GM19438 (cell line): Measurements from ENCODE around the gene LAMA5.

Source experiments
- ATAC-seq: cut with Tn5 transposase; IDR thresholded peaks from one replicate; pipeline ENCODE4 v1.9.1; 2021; ENCODE audit warnings: low read depth; ENCODE audit not compliant: unreplicated experiment

LAMA5 gene

DNA sequence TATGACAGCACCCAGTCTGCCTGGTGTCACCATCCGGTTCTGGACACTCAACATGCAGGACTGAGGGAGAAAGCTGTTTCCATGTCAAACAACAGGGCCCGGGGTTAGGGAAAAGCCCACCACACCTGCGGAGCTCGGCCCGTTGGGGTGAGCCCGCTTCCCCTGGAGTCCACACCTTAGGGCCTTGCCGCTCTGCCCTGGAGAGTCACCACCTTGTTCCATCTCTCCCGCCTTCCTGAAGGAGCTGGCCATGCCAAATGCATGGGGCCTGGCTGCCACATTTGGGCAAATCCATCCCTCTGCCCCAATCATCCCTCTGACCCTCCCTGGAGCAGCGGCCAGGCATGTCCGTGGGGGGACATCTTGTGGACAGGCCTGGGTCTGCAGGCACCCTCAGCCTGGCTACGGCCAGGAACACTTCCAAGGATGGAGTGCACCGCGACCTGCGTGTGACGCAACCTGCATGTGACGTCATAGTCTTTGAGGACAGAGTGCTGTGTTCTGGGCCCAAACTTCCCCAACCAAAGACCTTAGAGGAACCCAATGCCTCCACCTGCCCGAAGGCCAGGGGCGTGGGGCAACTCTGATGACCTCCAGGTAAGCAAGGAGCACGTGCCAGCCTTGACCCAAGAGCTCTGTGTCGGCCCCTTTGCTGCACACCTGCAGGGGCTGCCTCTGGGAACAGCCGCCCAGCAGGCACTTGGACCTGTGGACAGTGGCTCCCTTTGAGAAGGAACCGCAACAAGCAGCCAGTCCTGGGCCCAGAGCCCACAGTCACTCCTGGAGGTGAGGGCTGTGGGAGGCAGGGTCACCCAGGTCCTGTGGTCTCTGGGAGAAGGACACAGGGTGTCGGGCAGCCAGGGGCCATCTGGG lies 38.2 kb upstream of the LAMA5 start:
- no peak for ATAC-seq

- ATAC-seq, result no peak
Measured at GRCh38 chr20:62404761-62405107, 37.6 kb upstream of the LAMA5 start.

DNA sequence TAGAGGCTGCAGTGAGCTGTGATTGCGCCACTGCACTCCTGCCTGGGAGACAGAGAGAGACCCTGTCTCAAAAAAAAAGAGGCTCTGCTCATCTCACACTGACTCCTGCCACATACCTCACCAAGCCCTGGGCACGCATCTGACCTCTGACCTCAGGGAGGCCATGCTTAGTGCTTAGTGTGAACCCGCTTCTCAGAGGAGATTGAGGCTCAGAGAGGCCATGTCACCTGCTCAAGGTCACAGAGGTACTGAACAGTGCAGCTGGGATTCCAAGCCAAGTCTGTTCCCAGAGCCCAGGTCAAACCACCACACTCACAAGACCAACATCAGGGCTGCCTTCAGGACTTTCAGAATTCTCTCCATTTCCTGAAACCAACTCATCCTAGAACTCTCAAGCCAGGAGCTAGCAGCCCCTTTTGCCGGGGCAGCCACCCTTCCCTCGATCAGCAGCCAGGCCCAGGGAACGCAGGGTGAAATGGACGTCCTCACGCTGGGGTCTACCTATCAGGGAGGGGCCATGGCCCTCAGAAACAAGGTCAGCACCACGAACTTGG lies 37.1 kb upstream of the LAMA5 start:
- no peak for ATAC-seq

- no peak for ATAC-seq
Measured at GRCh38 chr20:62403331-62403730, 36.2 kb upstream of the LAMA5 start.

GRCh38 chr20:62402456-62403150 lies 35.5 kb upstream of the LAMA5 start:
- ATAC-seq, result no peak

DNA sequence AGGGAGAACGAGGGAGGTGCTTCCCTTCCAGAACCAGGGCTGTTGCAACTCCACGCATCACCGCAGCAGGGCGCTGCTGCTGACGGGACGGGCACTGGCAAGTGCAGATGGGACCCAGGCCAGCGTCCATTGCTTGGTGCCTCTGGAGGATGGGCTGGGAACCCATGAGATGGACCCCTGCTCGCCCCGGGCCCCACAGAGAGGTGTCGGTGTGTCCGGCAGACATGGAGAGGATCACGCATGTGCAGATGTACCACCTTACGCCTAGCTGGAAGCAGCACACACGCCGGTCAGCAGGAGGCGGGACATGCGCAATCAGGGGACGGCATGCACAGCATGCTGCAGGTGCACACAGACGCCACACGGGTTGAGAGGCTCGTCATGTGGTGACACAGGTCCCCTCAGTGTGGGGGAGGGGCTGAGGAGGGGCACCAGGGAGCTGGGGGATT lies 34.2 kb upstream of the LAMA5 start:
- no peak for ATAC-seq

DNA sequence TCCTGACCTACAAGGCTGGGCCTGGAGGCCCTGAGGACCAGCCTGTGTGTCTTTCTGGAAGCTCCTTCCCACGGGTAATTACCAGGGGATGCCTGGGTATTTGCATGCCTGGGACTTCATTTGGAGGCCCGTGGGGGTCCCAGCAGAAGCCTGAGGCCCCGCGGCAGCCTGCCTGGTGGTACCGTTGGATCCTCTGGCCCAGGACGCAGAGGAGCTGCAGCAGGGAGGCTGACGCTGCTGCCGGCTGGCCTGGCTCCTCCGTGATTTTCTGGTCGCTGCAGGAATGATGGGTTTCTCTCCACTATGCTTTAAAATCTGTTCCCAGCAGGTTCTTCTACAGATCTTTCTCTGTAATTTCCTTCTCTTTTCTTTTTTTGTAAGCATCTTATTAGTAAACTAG lies 33.4 kb upstream of the LAMA5 start:
- no peak for ATAC-seq

GRCh38 chr20:62400021-62400420 lies 32.9 kb upstream of the LAMA5 start:
- ATAC-seq, result no peak

GRCh38 chr20:62398120-62398821 lies 31.2 kb upstream of the LAMA5 start:
- no peak for ATAC-seq

DNA sequence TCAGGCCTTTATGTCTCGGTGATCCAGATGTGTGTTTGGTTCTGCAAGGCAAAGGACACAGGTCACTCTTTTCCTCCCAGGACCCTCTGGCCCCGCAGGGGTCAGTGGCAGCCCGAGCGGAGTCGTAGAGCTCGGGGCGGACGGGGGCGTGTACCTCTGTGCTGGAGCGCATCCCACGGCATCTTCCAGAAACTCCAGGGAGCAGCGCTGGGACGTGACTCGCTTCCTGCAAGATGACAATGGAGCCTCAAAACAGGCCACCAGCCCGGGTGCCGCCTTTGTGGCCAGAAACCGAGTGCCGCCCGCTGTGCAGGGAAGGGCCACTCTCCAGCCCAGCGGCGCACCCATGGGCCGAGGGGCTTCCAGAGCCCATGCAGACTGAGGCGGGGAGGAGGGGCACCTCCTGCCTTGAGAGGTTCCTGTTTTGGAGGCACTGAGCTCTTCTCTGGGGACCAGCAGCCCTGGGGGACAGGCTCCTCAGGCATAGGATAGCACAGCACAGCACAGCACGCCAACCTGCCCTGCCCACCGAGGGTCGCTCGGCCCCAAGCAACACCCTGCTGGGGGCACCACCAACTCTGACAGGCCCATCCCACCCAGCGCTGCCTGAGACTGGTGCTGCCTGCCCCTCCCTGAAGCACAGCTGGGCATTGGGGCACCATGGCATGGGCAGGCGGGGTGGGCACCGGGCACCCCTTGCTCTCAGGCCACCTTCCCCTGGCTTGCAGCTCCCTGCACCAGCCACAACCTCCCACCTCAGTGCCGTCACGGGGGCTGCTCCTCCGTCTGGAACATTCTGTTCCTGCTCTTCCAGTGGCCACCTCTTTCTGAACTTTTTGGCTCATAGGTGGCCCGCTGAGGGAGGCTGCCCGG lies 29.5 kb upstream of the LAMA5 start:
- no peak for ATAC-seq

- ATAC-seq, result no peak
Measured at GRCh38 chr20:62395311-62396242, 28.5 kb upstream of the LAMA5 start.

DNA sequence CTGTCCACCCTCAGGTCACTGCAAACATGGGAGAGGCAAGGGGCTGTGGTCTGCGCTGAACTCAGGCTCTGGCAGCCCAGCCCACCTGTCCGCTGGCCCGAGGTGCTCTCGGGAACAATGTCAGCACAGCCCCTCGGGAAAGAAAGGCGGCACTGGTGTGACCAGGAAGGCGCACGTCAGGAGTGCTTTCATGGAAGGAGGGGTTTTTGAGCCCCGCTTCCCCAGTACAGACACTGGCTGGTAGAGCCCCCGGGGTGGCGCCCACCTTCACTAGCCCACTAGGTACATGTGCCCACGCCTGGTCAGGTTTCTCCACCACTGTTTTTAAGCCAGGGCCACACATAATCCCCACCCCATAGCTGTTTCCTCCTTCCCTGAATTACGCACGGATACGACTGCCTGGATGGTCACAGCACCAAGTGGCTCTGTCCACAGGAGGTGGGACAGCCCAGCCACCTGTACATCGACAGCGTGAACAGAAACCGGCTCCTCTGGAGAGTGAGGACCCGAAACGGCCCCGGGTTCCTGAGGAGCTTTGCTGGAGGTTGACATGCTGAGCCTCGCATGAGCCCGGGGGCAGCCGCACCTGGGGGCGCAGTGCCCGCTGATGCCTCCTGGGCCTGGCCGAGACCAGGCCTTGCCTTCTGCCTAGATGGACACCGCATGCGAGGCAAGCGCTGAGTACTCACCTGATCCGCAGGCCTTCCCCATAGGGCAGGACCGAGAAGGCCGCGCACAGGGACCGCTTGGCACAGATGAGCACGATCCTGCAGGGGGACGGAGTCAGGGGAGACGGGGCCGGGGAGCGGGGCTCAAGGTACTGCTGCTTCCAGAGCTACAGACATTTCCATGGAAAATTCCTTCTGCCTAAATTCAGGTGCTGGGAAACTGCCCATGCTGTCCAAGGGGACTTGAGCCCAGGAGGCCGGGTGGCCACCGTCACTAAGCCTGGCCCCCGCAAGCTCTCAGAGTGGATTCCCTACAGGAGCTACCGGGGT lies 27.4 kb upstream of the LAMA5 start:
- no peak for ATAC-seq

GRCh38 chr20:62393830-62394229 lies 26.7 kb upstream of the LAMA5 start:
- ATAC-seq, result no peak

- no peak for ATAC-seq
Measured at GRCh38 chr20:62393335-62393665, 26.2 kb upstream of the LAMA5 start.

GRCh38 chr20:62392621-62393334 lies 25.7 kb upstream of the LAMA5 start:
- no peak for ATAC-seq

DNA sequence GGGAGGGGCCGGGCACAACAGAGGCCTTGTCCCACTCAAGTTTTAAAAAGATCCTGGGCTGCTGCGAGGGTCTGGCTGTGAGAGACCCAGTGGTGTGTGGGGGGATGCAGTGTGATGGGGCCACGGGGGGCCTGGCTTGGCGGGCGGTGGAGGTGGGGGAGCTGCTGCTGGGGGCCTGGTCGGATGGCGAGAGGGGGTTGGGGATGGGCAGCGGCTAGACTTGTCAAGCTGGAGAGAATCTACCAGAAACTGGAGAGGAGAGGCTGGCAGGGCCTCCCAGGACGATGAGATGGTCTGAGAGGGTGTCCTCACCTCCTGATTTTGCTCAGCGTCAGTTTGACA lies 24.9 kb upstream of the LAMA5 start:
- no peak for ATAC-seq
